Midbrain (tissue), 1 donor: Measurements from ENCODE around the gene CYTL1.

Experiments used
- DNase-seq: peaks from one replicate; lab custom pipeline; 2025; lab: John Stamatoyannopoulos, UW

The CYTL1 gene

DNA sequence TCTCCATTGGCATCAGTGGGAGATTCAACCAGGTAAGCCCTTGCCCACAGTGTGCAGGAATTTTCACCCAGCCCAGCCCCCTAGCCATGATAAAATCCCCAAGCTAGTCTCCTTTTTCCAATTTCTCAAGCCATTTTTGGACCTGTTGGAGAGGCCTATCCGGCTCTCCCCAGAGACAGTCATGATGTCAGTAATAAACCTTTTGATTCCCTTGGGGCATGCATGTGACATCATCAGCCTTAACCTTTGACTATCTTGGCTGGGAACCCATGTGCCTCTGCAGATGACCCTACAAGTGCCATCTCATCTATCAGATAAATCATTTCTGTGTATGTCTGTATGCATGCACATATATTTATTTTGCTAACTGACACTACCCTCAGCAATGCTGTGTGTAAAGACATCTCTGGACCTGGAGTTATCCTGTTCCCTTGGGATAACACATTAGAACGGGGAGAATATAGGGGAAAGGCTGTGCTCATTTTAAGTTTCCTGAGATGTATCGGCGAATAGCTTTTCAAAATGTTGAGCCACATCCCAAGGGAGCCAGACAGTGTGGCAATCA lies 51.0 kb downstream of the CYTL1 start:
- no peak for DNase-seq
